ENCODE data around the gene RNU1-4. TPM values are rescaled to one million over a fixed set of nuclear protein-coding genes. Genes with fewer than 3 reads are reported as not detected.
"Not testable (repeated sequence)": the region's sequence is repeated elsewhere in the genome, so short reads cannot be mapped to it uniquely, and the experiment has no call there.

Gene RNU1-4
- total RNA-seq, 1 donor from 2014 or later: under 0.01 TPM

DNA sequence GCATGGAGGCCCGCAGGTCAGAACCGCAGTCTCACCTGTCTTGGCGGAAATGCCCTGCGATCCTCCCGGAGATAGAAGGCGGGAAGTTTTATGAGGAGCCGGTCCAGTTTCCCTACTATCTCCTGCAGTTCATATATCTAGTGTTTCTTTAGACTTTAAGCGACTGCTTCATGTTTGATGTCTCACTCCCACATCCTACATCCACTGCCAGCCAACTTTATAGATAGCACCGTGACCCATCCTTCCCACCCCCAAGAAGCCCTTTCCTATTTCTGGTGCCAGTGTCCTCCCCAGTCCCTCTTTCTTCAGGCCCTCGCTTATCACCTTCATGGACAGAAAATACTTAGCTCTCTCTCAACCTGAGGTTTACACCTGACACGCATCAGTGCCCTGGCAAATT, 914 bp downstream of the RNU1-4 start:
- H3K36me3 ChIP-seq (ENCODE audit: control insufficient read depth, insufficient read depth, low read length); DNase-seq (ENCODE audit: low read depth); H3K4me3 ChIP-seq (ENCODE audit: low read depth, low read length); H3K27me3 ChIP-seq (ENCODE audit: control insufficient read depth, insufficient read depth, low read length): not testable (repeated sequence)

DNA sequence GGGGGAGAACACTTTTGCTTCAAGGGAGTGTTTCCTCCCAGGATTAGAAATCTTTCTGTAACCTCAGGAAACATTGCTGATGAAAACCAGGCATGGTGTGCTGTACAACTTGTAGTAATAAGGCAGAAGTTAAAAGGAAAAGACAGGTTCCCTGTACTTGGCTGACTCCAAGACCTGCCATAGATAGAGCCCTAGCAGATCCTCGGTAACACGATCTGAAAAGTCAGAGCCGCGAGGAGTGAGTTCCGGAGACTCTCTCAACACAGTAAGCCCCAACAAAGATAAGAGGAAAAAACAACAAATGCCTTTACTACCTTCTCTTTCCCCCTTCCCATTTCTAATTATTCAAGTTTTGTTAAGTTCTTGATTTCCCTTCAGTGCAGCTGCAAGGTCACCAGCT, 7.3 kb downstream of the RNU1-4 start:
- not testable (repeated sequence) for H3K4me3 ChIP-seq (ENCODE audit: low read depth, low read length); DNase-seq (ENCODE audit: low read depth); H3K27me3 ChIP-seq (ENCODE audit: control insufficient read depth, insufficient read depth, low read length); H3K36me3 ChIP-seq (ENCODE audit: control insufficient read depth, insufficient read depth, low read length)

DNA sequence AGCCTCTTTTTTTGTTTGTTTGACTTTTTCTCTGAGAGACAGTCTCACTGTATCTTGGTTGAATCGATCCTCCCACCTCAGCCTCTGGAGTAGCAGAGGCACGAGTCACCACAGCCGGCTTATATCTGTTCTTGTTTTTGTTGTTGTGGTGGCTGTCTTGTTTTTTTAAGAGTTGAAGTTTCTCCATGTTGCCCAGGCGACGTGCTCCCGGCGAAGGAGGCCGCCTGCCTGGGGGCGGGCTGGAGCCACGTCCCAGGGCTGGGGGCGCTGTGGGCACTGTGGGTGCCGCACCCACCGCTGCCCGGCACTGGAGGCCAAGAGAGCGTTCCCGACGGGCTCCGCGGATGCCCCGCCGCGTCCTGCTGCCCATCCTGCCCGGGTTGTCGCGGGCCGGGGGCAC, 8.4 kb downstream of the RNU1-4 start:
- not testable (repeated sequence) for H3K4me3 ChIP-seq (ENCODE audit: low read depth, low read length); H3K27me3 ChIP-seq (ENCODE audit: control insufficient read depth, insufficient read depth, low read length); H3K36me3 ChIP-seq (ENCODE audit: control insufficient read depth, insufficient read depth, low read length); DNase-seq (ENCODE audit: low read depth)

DNA sequence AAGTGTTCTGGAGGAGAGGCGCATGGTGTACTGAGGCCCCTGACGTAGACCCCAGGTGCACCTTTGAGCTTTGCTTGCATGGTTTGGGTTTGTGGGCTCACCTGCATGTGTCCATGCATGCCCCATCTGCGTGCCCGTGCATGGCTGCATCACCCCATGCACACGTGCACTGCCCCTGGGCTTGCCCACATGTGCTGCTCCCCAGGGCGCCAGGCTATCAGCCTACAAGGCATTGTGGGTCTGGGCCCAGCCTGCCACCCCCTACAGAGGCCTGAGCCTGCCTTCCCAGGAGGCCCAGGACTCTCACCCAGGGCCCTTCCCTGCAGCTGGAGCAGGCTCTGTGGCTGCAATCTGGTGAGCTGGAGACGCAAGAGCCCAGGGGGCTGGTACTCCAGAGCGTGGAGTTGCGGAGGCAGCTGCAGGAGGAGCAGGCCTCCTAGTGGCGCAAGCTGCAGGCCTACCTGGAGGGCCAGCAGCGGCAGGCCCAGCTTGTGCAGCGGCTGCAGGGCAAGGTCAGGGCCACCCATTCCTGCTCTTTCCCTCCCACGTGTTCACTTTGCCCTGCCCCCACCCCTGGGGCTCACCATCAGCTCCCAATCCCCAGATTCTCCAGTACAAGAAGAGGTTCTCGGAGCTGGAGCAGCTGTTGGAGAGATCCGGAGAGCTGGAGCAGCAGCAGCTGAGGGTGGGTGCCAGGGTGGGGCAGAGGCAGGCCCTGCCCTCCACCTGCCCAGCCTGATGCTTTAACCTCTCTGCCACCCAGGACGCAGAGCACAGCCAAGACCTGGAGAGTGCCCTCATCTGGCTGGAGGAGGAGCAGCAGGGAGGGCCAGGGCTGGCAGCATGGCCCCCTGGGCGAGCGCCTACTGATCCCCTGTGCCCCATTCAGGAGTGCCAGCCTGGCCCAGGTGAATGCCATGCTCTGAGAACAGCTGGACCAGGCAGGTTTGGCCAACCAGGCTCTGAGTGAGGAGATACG, 9.9 kb downstream of the RNU1-4 start:
- H3K27me3 ChIP-seq (ENCODE audit: control insufficient read depth, insufficient read depth, low read length); H3K4me3 ChIP-seq (ENCODE audit: low read depth, low read length); DNase-seq (ENCODE audit: low read depth); H3K36me3 ChIP-seq (ENCODE audit: control insufficient read depth, insufficient read depth, low read length): not testable (repeated sequence)

DNA sequence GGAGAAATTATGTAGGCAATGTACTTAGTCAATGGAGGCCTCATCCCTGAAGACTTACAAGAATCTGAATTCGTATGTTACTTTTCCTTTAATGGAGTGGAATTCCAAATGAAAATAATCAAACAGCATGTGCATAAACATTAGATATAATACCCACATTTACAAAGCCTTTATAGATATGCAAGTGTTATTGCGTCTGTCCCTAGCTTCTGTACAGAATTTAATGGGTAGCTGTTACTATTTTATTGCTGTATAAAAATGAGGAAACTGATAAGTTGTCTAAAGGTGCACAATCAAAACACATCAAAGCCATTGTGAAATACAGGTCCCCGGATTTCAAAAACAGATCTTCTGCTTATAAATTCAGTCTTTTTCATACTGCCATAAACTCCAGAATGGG, 12.5 kb downstream of the RNU1-4 start:
- H3K27me3 ChIP-seq (ENCODE audit: control insufficient read depth, insufficient read depth, low read length); DNase-seq (ENCODE audit: low read depth); H3K36me3 ChIP-seq (ENCODE audit: control insufficient read depth, insufficient read depth, low read length); H3K4me3 ChIP-seq (ENCODE audit: low read depth, low read length): not testable (repeated sequence)

DNA sequence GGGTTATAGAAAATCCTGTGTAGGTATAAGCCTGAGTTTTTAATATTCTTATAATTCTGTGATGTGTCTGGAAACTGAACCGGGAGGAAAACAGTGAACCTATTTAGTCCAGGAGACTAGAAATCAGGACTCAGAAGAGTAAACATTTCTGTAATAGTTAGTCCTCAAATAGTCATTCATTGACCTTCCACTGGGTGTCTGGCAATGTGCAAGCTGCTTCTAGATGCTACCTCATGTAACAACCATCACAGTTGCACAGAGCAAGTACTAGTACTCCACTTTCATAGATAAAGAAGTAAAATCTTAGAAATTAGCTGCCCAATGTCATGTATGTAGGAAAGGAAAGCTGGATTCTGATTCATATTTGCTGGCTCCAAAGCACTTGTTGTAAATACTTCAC, 15.1 kb downstream of the RNU1-4 start:
- H3K36me3 ChIP-seq (ENCODE audit: control insufficient read depth, insufficient read depth, low read length); DNase-seq (ENCODE audit: low read depth); H3K27me3 ChIP-seq (ENCODE audit: control insufficient read depth, insufficient read depth, low read length); H3K4me3 ChIP-seq (ENCODE audit: low read depth, low read length): not testable (repeated sequence)

DNA sequence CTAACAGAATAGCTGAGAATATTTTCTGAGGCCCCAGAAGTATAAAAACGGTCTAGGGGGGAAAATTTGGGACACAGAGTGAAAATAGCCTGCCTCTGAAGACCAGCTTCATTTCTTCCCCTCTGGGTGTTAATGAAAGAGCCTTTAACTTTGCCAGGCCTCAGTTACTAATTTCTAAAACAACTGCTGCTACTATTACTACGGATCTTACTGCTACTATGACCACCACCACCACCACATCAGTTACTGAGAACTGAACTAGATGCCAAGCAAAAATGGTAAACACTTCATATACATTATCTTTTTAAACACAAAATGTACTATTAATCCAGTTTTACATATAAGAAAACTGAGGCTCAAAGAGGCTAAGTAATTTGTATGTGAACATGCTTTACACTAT, 15.6 kb downstream of the RNU1-4 start:
- not testable (repeated sequence) for H3K27me3 ChIP-seq (ENCODE audit: control insufficient read depth, insufficient read depth, low read length); DNase-seq (ENCODE audit: low read depth); H3K4me3 ChIP-seq (ENCODE audit: low read depth, low read length); H3K36me3 ChIP-seq (ENCODE audit: control insufficient read depth, insufficient read depth, low read length)

DNA sequence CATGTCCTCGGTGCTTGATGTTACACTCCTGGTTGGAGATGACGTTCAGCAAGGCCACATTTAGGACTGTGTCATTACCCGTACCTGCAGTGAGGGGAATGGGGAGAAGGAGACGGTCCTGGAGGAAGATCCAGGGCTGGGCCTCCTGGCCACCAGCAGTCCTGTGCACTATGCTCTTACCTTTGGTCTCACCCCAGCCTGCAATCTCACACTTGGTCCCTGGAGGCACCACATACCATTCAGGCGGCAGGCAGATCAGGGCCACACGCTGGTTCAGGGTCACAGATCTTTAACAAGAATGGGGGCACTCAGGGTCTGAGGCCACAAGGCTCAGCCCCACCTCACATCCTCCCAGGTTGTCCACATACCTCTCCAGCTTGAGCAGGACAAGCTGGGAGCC, 17.3 kb downstream of the RNU1-4 start:
- not testable (repeated sequence) for H3K4me3 ChIP-seq (ENCODE audit: low read depth, low read length); H3K27me3 ChIP-seq (ENCODE audit: control insufficient read depth, insufficient read depth, low read length); DNase-seq (ENCODE audit: low read depth); H3K36me3 ChIP-seq (ENCODE audit: control insufficient read depth, insufficient read depth, low read length)

DNA sequence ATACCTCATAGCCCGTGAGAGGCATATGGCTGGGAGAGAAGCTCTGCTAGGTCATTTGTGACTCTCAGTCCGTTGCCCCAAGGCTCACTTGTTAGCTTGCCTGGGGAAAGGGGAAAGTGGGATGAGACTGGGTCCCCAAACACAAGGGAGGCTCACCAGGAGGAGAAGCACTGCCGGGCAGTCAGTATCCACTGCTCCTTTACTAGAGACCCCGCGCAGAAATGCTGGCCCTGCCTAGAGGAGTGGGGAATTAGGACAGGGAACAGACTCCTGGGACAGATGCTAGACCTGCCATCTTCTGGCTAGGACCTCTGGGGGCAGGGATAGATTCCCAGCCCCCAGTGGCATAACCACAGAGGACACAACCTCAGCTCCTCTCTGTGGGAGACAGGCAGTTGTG, 17.7 kb downstream of the RNU1-4 start:
- H3K27me3 ChIP-seq (ENCODE audit: control insufficient read depth, insufficient read depth, low read length); H3K36me3 ChIP-seq (ENCODE audit: control insufficient read depth, insufficient read depth, low read length); H3K4me3 ChIP-seq (ENCODE audit: low read depth, low read length); DNase-seq (ENCODE audit: low read depth): not testable (repeated sequence)

DNA sequence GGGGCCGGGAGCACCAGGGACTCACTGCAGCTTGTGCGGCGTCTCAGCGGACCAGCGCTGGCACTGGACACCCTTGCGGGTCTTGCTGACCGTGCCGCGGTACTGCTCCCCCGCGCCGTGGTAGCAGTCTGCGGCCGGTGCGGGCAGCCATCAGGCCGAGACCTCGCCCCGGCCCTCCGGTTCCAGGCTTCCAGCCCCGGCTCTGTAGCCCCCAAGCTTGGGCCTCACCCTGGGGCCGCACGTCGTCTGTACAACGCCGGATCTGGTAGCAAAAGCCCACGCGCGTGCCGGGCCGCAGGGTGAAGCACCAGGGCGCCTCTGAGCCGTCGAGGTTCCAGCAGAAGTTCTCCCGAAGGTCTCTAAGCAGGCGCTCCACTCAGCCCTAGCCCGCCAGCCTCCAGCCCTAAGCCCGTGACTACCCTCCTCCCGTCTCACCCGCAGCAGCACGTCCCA, 18.8 kb downstream of the RNU1-4 start:
- not testable (repeated sequence) for H3K4me3 ChIP-seq (ENCODE audit: low read depth, low read length); DNase-seq (ENCODE audit: low read depth); H3K27me3 ChIP-seq (ENCODE audit: control insufficient read depth, insufficient read depth, low read length); H3K36me3 ChIP-seq (ENCODE audit: control insufficient read depth, insufficient read depth, low read length)

DNA sequence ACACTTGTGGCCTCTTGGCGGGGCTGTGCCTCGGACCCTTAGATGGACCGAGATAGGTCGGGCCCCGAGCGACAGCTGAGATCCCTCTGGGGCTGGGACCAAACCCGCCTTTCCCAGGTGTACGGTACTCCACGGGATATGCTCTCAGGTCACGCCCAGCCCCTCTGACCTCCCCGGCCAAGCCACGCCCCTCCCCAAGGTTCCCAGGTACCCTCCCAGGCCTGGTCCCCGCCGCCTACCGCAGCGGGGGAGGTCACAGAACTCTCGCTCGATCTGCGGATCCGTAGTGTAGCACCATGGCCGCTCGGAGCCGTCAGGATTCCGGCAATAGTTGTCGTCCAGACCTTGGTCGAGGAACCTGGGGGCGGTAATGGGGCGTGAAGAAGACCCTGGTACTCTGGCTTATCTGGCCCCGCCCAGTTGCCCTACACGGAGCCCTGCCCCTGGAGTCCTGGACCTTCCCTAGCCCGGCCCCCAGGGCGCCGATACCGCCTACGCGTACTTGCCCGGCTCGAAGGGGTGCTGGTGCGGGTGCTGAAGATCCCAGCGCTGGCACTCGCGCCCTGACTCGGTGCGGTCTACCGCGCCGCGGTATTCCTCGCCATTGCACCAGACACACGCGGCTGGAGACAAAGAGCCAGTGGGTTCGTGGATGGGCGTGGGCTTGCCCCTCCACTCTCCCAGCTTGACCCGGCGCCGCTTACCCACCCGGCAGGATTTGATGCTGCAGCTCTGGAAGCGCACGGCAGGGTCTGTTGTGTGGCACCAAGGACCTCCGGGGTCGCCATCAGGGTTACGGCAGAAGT, 19.5 kb downstream of the RNU1-4 start:
- not testable (repeated sequence) for DNase-seq (ENCODE audit: low read depth); H3K4me3 ChIP-seq (ENCODE audit: low read depth, low read length); H3K36me3 ChIP-seq (ENCODE audit: control insufficient read depth, insufficient read depth, low read length); H3K27me3 ChIP-seq (ENCODE audit: control insufficient read depth, insufficient read depth, low read length)

DNA sequence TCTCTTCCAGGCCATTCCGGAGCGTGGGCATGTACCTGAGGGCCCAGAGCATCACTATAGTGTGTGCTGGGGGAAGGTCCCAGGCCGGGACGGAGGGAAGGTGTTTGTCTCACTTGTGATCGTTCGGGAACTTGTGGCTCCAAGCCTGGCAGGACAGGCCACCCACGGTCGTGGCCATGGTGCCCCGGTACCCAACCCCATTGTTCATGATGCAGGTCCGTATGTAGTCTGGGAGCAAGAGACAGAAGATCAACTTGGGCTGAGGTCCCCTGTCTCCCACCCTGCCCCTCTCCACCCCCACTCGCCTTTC, 20.1 kb downstream of the RNU1-4 start:
- H3K27me3 ChIP-seq (ENCODE audit: control insufficient read depth, insufficient read depth, low read length); DNase-seq (ENCODE audit: low read depth); H3K36me3 ChIP-seq (ENCODE audit: control insufficient read depth, insufficient read depth, low read length); H3K4me3 ChIP-seq (ENCODE audit: low read depth, low read length): not testable (repeated sequence)

DNA sequence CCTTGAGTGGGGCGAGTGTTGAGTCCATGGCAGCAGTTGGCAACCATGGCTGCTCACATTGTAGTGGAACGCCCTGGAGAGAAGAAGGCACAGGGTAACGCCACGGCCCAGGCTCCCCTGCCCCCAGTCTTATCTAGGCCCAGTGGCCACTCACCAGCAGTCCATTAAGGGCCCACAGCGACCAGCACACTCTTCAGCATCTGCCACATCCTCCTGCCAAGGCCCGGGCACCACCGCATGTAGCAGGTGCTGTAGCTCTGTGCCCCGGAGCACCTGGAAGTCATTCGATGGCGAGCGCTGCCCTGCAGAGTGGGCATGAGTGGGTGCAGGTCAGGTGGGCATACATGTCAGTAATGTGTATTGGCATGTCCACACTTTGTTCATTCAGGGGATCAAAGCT, 20.5 kb downstream of the RNU1-4 start:
- not testable (repeated sequence) for H3K36me3 ChIP-seq (ENCODE audit: control insufficient read depth, insufficient read depth, low read length); H3K27me3 ChIP-seq (ENCODE audit: control insufficient read depth, insufficient read depth, low read length); DNase-seq (ENCODE audit: low read depth); H3K4me3 ChIP-seq (ENCODE audit: low read depth, low read length)

DNA sequence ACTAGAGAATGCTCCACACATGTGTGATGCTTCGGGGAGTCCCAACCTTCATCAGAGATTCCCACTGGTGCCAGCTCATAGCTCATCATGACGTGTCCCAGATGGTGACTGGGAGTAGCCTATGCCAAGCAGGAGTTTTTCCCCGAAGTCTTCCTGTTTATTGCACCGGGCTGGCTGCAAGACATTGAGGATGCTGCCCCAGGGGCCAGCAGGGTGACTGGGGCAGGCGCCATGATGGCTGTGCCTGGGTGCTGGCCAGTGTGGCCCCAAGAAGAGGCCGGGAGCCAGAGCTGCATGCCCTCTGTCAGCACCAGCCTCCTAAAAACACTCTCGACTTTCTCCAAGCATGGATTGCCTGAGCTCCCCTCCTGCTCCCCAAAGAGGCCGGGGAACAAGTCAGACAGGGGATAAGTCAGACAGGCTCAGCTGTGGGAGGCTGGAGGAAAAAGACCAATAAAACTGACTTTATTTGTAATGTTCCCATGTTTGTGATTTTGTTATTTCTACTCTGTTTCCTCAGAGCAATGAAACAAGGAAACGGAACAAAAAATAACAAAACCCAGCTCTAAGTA, 24.0 kb downstream of the RNU1-4 start:
- DNase-seq (ENCODE audit: low read depth); H3K4me3 ChIP-seq (ENCODE audit: low read depth, low read length); H3K36me3 ChIP-seq (ENCODE audit: control insufficient read depth, insufficient read depth, low read length); H3K27me3 ChIP-seq (ENCODE audit: control insufficient read depth, insufficient read depth, low read length): not testable (repeated sequence)

Measured in kidney epithelial cell (primary cell).